ENCODE data around the gene TUBGCP5.

The TUBGCP5 gene

DNA sequence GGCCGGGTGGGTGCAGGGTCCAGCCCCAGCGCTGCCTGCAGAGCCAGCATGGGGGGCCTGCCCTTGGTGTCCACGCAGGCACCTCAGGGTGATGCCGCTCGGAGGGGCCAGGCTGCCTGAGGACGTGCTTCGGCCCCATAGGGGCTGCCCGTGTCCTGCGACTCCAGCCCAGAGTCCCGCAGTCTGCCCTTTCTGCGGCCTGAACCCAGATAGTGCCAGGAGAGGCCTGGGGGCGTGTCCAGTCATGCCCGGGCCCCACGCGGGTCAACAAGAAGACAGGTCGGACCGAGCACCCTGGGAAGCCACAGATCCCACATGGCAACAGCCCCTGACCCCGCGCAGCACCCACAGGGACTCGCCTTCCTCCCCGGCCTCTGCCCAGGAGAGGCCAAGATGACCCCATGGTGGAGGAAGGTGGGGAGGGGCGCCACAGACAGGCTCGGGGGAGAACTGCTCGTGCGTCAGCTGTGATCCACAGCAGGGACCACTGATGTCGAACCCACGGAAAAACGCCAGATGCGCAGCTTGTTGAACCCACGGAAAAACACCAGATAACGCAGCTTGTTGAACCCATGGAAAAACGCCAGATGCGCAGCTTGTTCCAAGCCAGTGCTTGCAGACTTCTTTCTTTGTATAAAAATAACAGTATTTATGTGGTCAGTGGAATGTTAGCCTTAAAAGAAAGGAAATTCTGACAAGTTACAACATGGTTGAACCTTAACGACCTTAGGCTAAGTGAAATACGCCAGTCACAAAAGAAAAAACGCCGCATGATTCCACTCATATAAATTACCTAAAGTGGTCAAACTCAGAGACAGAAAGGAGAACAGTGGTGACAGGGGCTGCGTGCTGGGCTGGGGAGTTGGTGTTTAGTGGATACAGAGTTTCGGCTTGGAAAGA is 87.7 kb downstream of the TUBGCP5 start:
- DNase-seq = no peak

DNA sequence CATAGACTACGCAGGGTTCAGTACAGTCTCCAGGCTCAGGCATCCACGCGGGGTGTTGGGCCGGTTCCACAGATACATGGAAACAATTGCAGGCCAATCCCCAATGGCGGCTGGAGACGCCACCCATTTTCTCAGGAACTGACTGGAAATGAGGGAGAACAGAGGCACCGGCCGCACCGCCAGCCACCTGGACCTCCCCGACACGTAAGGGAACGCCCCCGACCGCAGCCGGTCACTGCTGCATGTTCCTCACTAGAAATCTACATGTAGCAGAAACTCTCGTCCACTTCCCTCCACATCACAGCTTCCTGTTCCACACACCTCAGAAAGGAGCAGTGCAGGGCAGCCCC is 88.4 kb downstream of the TUBGCP5 start:
- no peak for DNase-seq

DNA sequence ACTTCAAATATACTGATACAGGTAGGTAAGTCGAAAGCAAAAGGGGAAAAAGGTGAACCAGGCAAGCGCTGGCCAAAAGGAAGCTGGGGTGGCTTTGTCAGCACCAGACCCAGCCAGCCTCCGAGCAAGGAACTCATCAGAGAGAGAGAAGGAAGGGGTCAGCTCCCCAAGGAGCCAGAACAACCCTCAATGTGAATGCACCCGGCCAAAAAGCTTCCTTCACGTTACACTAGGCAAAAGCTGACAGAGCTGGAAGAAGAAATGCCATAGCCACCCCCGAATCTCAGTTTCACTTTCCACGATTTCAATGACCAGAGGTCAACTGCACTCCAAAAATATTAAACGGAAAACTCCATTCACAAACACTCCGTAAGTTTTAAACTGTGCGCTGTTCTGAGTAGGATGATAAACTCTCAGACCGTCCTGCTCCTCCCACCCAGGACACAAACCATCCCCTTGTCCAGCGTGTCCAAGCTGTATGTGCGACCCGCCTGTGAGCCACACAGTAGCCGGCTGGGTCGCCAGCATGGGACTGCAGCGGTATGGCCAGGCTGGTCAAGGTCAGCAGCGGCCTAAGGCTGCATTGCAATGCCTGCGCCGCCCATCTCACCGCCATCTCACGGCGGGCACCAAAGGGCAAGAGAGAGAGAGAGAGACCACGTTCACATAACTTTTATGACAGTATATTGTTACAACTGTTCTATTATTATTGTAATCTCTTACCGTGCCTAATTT is 88.9 kb downstream of the TUBGCP5 start:
- DNase-seq = no peak
